ENCODE results near the gene KLRF2. TPM values are rescaled to one million over a fixed set of nuclear protein-coding genes. Genes with fewer than 3 reads are reported as not detected.

Gene KLRF2
- total RNA-seq, 1 experiment from 2014 or later = not detected

- Mint-ChIP-seq H3K36me3 (ENCODE audit: insufficient read depth in 1 of 3, low read depth in 3 of 3) (no peaks in the 10 kb centered on the region), H3K4me3 (no peak overlapping the region), H3K27ac (no peak overlapping the region), H3K27me3 (ENCODE audit: low read depth) (no peaks in the 10 kb centered on the region; the same call in 1 of the 2 replicates), H3K9me3 (no peaks in the 10 kb centered on the region; a peak in 1 of 5 replicates), H3K4me1 (peaks cover 24 to 27% of the 10 kb centered on the region in 2 experiments)
- Histone ChIP-seq H3K14ac (ENCODE audit: insufficient read depth, low read length) (no peak overlapping the region), H3K79me1 (ENCODE audit: insufficient read depth, low read depth, low read length, poor library complexity, severe bottlenecking) (no peaks in the 10 kb centered on the region), H2BK120ac (ENCODE audit: low read depth, low read length, poor library complexity, severe bottlenecking) (no peak overlapping the region), H3K4me2 (ENCODE audit: insufficient read depth, insufficient read length, low read length) (no peak overlapping the region), H3K4me1 (ENCODE audit: insufficient read depth, low read length) (no peaks in the 10 kb centered on the region; the same call in 1 of the 2 replicates), H4K8ac (replicated peaks; ENCODE audit: insufficient read length, low read depth, low read length) (no peak overlapping the region), H2BK5ac (ENCODE audit: insufficient read length, low read length) (no peak overlapping the region), H3K9ac (ENCODE audit: extremely low read depth, insufficient read length, low read length) (no peak overlapping the region), H3K18ac (ENCODE audit: insufficient read length, low read depth, low read length) (no peak overlapping the region), H2BK15ac (ENCODE audit: low read depth, low read length) (no peak overlapping the region), H2BK12ac (ENCODE audit: insufficient read length, low read depth, low read length) (no peak overlapping the region), H3T11ph (ENCODE audit: low read length) (no peak overlapping the region), H4K91ac (ENCODE audit: insufficient read length, low read depth, low read length) (no peak overlapping the region), H3K9me3 (ENCODE audit: control insufficient read depth, low read depth, low read length) (no peaks in the 10 kb centered on the region), H2AK5ac (ENCODE audit: insufficient read length, low read length) (no peak overlapping the region), H2AFZ (ENCODE audit: low read length) (no peak overlapping the region), H4K20me1 (ENCODE audit: control insufficient read depth, insufficient read depth, insufficient read length) (peaks cover 2% of the 10 kb centered on the region), H3K79me2 (ENCODE audit: insufficient read depth, low read length) (no peaks in the 10 kb centered on the region), H3K23ac (ENCODE audit: insufficient read length, low read depth, low read length) (no peak overlapping the region), H3K4ac (ENCODE audit: low read depth, low read length) (no peak overlapping the region), H4K5ac (ENCODE audit: insufficient read length, low read depth, low read length) (no peak overlapping the region), H3K56ac (ENCODE audit: insufficient read length, low read depth, low read length) (no peak overlapping the region), H3K27ac (ENCODE audit: insufficient read length, low read depth, low read length) (no peak overlapping the region), H3K23me2 (ENCODE audit: insufficient read length, low read depth, low read length, poor library complexity, severe bottlenecking) (no peaks in the 10 kb centered on the region), H2BK20ac (ENCODE audit: low read depth, low read length, poor library complexity, severe bottlenecking) (no peak overlapping the region), H3K27me3 (ENCODE audit: insufficient read depth, low read length) (no peaks in the 10 kb centered on the region)
- no CpG with 5 or more reads among the region's 2 CpGs for WGBS (ENCODE audit: extremely low coverage, insufficient read length, low lambda C conversion rate)
- no peak for TF ChIP-seq CTCF (conservative IDR thresholded peaks at IDR 0.05)
- DNase-seq = no peak
Observed at GRCh38 chr12:9870286-9870866, 10.9 kb upstream of the KLRF2 start.

Data from H9 (cell line).